Hepatocyte (in vitro differentiated cells): ENCODE results near the gene NLRC3. TPM values are rescaled to one million over a fixed set of nuclear protein-coding genes. Genes with fewer than 3 reads are reported as not detected.

Experiments used
- DNase-seq: peaks from one replicate; pipeline ENCODE4 v3.0.0-alpha.2; 2016; ENCODE audit warnings: low spot score
- H2AFZ ChIP-seq: fragments of 200-600 bp; sonication (generic); 2 replicates; pipeline ENCODE4 v1.6.0; 2016; ENCODE audit warnings: antibody characterized with exemption, mild to moderate bottlenecking
- H3K27ac ChIP-seq: fragments of 200-600 bp; sonication (generic); 2 replicates; pipeline ENCODE4 v1.5.1; 2016; ENCODE audit warnings: mild to moderate bottlenecking
- H3K27me3 ChIP-seq: fragments of 200-600 bp; sonication (generic); 2 replicates; pipeline ENCODE4 v1.6.1; 2016
- H3K36me3 ChIP-seq: fragments of 200-600 bp; sonication (generic); replicated peaks from 2 replicates; pipeline ENCODE4 v1.5.1; 2016; ENCODE audit warnings: low read depth; ENCODE audit not compliant: insufficient read depth
- H3K4me1 ChIP-seq: fragments of 200-600 bp; sonication (generic); 2 replicates; pipeline ENCODE4 v1.5.1; 2016; ENCODE audit warnings: mild to moderate bottlenecking, moderate library complexity; ENCODE audit not compliant: insufficient read depth
- H3K4me2 ChIP-seq: fragments of 200-600 bp; sonication (generic); 2 replicates; pipeline ENCODE4 v1.6.0; 2016
- H3K4me3 ChIP-seq: fragments of 200-600 bp; sonication (generic); 2 replicates; pipeline ENCODE4 v1.5.1; 2016; ENCODE audit warnings: mild to moderate bottlenecking
- H3K79me2 ChIP-seq: fragments of 200-600 bp; sonication (generic); 2 replicates; pipeline ENCODE4 v1.6.0; 2017; ENCODE audit warnings: mild to moderate bottlenecking
- H3K9me2 ChIP-seq: fragments of 200-600 bp; sonication (generic); replicated peaks from 2 replicates; pipeline ENCODE4 v1.6.0; 2017; ENCODE audit warnings: mild to moderate bottlenecking; ENCODE audit not compliant: insufficient read depth
- H3K9me3 ChIP-seq: fragments of 200-600 bp; sonication (generic); 2 replicates; pipeline ENCODE4 v1.5.1; 2016; ENCODE audit warnings: low read depth, mild to moderate bottlenecking
- H4K20me1 ChIP-seq: fragments of 200-600 bp; sonication (generic); 2 replicates; pipeline ENCODE4 v1.6.0; 2016; ENCODE audit warnings: mild to moderate bottlenecking; ENCODE audit not compliant: insufficient read depth, poor library complexity, severe bottlenecking
- EZH2 ChIP-seq: fragments of 200-600 bp; sonication (generic); IDR thresholded peaks from 2 replicates; pipeline ENCODE4 v1.6.1; 2016; ENCODE audit warnings: antibody characterized with exemption, mild to moderate bottlenecking, borderline replicate concordance
- EZH2phosphoT487 ChIP-seq: fragments of 200-600 bp; sonication (generic); IDR thresholded peaks from one replicate; pipeline ENCODE4 v1.6.1; 2018; ENCODE audit warnings: antibody characterized with exemption, mild to moderate bottlenecking, low read depth, moderate library complexity; ENCODE audit not compliant: unreplicated experiment, severe bottlenecking
- WGBS: methylation state at CpG from one replicate; pipeline ENCODE4 v1.1.6; 2016; ENCODE audit warnings: low lambda C conversion rate; ENCODE audit errors: missing lambda C conversion rate; 5-methylcytosine and 5-hydroxymethylcytosine counted together
- polyA plus RNA-seq: library from polyadenylated mRNA; unstranded; fragments of >200 nt; fragmentation: Nextera tagmentation; extraction: Ambion mirVana; gene quantifications from 2 replicates; pipeline ENCODE4 v1.2.1, GENCODE V29; 2016
- total RNA-seq: library from RNA; depleted of rRNA; stranded (reverse); fragments of >200 nt; gene quantifications from 2 replicates; pipeline ENCODE4 v1.2.3, GENCODE V29; 2014
- TF ChIP-seq, protein P1 (sequence below): fragments of 200-600 bp; sonication (generic); IDR thresholded peaks from 2 replicates; pipeline ENCODE4 v1.5.1; 2016; ENCODE audit warnings: antibody characterized with exemption, mild to moderate bottlenecking; ENCODE audit not compliant: poor library complexity

Gene NLRC3
- total and polyA plus RNA-seq, 2 experiments from 2014 or later: 0.10 to 0.15 TPM

DNA sequence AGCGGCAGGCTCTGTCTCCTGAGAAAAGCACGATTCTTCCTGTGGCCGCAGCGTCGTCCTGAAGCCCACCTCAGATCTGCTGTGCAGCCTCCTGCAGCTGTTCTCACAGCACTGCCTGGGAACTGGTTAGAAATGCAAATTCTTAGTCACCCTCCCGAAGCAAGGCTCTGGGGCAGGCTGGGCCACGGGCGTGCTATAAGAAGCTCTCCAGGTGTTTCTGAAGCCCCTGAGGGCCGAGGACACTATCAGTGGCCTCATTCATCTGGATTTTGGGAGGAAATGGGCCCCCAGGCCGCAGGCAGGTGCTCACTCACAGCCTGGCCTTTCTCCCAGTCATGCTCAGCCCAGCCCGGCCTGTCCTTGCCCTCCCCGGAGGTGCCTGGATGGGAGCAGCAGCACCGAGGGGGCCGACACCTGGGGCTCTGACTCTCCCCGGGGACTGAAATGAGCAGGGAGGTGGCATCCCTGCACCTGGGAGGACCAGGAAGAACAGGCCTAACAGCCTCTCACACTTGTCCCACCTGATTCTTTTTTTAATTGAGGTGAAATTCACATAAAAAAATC is 10.4 kb upstream of the NLRC3 start:
- Histone ChIP-seq H3K27me3 (no peaks in the 10 kb centered on the region), H3K4me3 (no peak overlapping the region), H3K9me2 (no peaks in the 10 kb centered on the region), H3K36me3 (no peaks in the 10 kb centered on the region), H3K4me2 (no peak overlapping the region), H3K27ac (no peak overlapping the region), H3K79me2 (no peaks in the 10 kb centered on the region), H3K4me1 (no peaks in the 10 kb centered on the region), H2AFZ (no peak overlapping the region), H4K20me1 (no peaks in the 10 kb centered on the region), H3K9me3 (no peaks in the 10 kb centered on the region)
- TF ChIP-seq EZH2phosphoT487 (no peak), EZH2 (no peak)
- TF ChIP-seq, protein P1, sequence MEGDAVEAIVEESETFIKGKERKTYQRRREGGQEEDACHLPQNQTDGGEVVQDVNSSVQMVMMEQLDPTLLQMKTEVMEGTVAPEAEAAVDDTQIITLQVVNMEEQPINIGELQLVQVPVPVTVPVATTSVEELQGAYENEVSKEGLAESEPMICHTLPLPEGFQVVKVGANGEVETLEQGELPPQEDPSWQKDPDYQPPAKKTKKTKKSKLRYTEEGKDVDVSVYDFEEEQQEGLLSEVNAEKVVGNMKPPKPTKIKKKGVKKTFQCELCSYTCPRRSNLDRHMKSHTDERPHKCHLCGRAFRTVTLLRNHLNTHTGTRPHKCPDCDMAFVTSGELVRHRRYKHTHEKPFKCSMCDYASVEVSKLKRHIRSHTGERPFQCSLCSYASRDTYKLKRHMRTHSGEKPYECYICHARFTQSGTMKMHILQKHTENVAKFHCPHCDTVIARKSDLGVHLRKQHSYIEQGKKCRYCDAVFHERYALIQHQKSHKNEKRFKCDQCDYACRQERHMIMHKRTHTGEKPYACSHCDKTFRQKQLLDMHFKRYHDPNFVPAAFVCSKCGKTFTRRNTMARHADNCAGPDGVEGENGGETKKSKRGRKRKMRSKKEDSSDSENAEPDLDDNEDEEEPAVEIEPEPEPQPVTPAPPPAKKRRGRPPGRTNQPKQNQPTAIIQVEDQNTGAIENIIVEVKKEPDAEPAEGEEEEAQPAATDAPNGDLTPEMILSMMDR: no peak
- DNase-seq: no peak
- 78% methylated on average over 15 of the region's 15 CpGs for WGBS

DNA sequence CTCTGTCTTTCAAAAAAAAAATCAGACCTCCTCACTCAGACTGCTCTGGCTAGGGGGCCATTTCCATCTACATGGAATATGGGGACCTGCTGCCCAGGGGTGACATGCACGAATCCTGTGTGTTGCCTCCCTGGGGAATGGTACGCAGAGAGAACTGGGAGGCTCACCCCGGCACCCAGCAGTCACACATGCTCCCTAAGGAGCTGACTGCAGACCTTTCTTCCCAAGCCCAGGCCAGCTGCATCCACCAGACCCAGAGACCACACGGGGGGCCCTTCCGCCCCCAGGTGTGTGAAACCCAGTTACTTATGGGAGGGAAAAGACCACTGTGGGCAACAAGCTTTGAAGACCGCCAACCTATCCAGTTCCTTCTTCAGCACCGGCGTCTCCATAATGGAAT is 7.2 kb upstream of the NLRC3 start:
- Histone ChIP-seq H3K4me1 (peaks cover 17% of the 10 kb centered on the region), H4K20me1 (no peaks in the 10 kb centered on the region), H3K27me3 (no peaks in the 10 kb centered on the region), H3K4me2 (no peak overlapping the region), H3K36me3 (no peaks in the 10 kb centered on the region), H2AFZ (no peak overlapping the region), H3K4me3 (no peak overlapping the region), H3K79me2 (no peaks in the 10 kb centered on the region), H3K9me3 (no peaks in the 10 kb centered on the region), H3K27ac (no peak overlapping the region), H3K9me2 (no peaks in the 10 kb centered on the region)
- DNase-seq: no peak
- 97% methylated on average over 8 of the region's 8 CpGs for WGBS
- TF ChIP-seq EZH2phosphoT487: no peak
- TF ChIP-seq, protein P1: no peak
- no peak for TF ChIP-seq EZH2

DNA sequence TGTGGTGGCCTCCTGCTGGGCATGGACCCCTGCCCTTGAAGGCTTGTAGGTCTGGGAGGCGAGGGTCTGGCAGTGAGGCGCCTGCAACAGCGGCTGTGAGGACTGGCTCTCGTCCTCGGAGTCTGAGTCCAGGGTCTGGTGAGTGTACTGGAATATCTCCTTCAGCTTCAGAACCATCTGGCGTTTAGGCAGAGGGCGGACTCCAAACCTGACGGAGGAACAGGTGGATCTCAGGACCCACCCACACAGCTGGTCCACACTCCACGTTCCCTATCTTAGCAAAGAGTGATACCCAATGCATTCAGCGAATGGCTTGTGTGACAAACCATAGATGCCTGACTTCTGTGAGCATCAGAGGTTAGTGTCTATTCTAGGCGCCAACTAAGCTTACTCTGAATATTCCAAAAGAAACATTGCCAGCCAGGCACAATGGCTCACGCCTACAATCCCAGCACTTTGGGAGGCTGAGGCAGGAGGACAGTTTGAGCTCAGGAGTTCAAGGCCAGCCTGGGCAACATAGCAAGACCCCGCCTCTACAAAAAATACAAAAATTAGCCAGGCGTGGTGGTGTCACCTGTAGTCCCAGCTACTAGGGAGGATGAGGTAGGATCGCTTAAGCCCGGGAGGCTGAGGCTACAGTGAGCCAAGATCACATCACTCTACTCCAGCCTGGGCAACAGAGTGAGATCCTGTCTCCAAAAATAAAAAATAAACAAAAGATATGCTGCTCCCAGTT is 6.3 kb upstream of the NLRC3 start:
- WGBS: 99% methylated on average over 16 of the region's 16 CpGs
- no peaks in the 10 kb centered on the region for H3K79me2 ChIP-seq
- H3K9me2 ChIP-seq: no peaks in the 10 kb centered on the region
- no peaks in the 10 kb centered on the region for H3K36me3 ChIP-seq
- H4K20me1 ChIP-seq: no peaks in the 10 kb centered on the region
- H3K4me3 ChIP-seq: no peak overlapping the region
- DNase-seq: no peak
- H3K27me3 ChIP-seq: no peaks in the 10 kb centered on the region
- no peak overlapping the region for H3K27ac ChIP-seq
- no peak overlapping the region for H3K4me2 ChIP-seq
- H2AFZ ChIP-seq: no peak overlapping the region
- peaks cover 19% of the 10 kb centered on the region for H3K4me1 ChIP-seq
- TF ChIP-seq, protein P1: no peak
- TF ChIP-seq EZH2phosphoT487 (no peak), EZH2 (no peak)
- no peaks in the 10 kb centered on the region for H3K9me3 ChIP-seq
